HG02678 (cell line): ENCODE results near the gene MUL1.
"Not testable (repeated sequence)": the region's sequence is repeated elsewhere in the genome, so short reads cannot be mapped to it uniquely, and the experiment has no call there.

ENCODE experiments used
- ATAC-seq: cut with Tn5 transposase; IDR thresholded peaks from one replicate; pipeline ENCODE4 v1.9.1; 2021; ENCODE audit warnings: mild to moderate bottlenecking, moderate library complexity; ENCODE audit not compliant: unreplicated experiment

MUL1 gene

GRCh38 chr1:20507564-20508410 lies at the start of gene MUL1:
MUL1 (minus strand) TSS chr1:20508151; CDS start chr1:20508024, 127 bp downstream.
- peak; percentile 92 for ATAC-seq

GRCh38 chr1:20555758-20556120 lies 47.8 kb upstream of the MUL1 start:
- ATAC-seq: no peak

GRCh38 chr1:20555025-20555757 lies 47.2 kb upstream of the MUL1 start:
- no peak for ATAC-seq

- no peak for ATAC-seq
Measured at GRCh38 chr1:20552728-20553445, 44.9 kb upstream of the MUL1 start.

- ATAC-seq: no peak
Measured at GRCh38 chr1:20551945-20552727, 44.2 kb upstream of the MUL1 start, which contains the start of gene FAM43B. FAM43B (plus strand) TSS chr1:20552573; CDS start chr1:20552974, 401 bp downstream.

GRCh38 chr1:20551161-20551560 lies 43.2 kb upstream of the MUL1 start:
- ATAC-seq: no peak

GRCh38 chr1:20546637-20547036 lies 38.7 kb upstream of the MUL1 start:
- ATAC-seq: no peak

GRCh38 chr1:20540281-20540680 lies 32.3 kb upstream of the MUL1 start:
- no peak for ATAC-seq

GRCh38 chr1:20538760-20539551 lies 31.0 kb upstream of the MUL1 start:
- no peak for ATAC-seq

GRCh38 chr1:20538227-20538626 lies 30.3 kb upstream of the MUL1 start:
- ATAC-seq: no peak

- ATAC-seq: no peak
Measured at GRCh38 chr1:20534659-20535417, 26.9 kb upstream of the MUL1 start.

GRCh38 chr1:20533635-20534034 lies 25.7 kb upstream of the MUL1 start:
- no peak for ATAC-seq

- no peak for ATAC-seq
Measured at GRCh38 chr1:20530901-20531300, 22.9 kb upstream of the MUL1 start.

GRCh38 chr1:20530306-20530705 lies 22.4 kb upstream of the MUL1 start:
- ATAC-seq: no peak

GRCh38 chr1:20528221-20528620 lies 20.3 kb upstream of the MUL1 start:
- no peak for ATAC-seq

- no peak for ATAC-seq
Measured at GRCh38 chr1:20526267-20526666, 18.3 kb upstream of the MUL1 start.

GRCh38 chr1:20521960-20522861 lies 14.3 kb upstream of the MUL1 start:
- no peak for ATAC-seq

- ATAC-seq: not testable (repeated sequence)
Measured at GRCh38 chr1:20519609-20520262, 11.8 kb upstream of the MUL1 start.
